ENCODE data around the gene CACNB4.

Gene CACNB4

GRCh38 chr2:151852260-151853069 is 246.4 kb downstream of the CACNB4 start:
- DNase-seq: no peak

GRCh38 chr2:151851761-151852160 is 247.1 kb downstream of the CACNB4 start:
- DNase-seq: no peak

- DNase-seq: no peak
Observed at GRCh38 chr2:151849413-151850010, 249.3 kb downstream of the CACNB4 start.

- DNase-seq: no peak
Observed at GRCh38 chr2:151845884-151846283, 253.0 kb downstream of the CACNB4 start.

- DNase-seq: no peak
Observed at GRCh38 chr2:151845481-151845880, 253.4 kb downstream of the CACNB4 start.

- DNase-seq: no peak
Observed at GRCh38 chr2:151844211-151844896, 254.5 kb downstream of the CACNB4 start.

GRCh38 chr2:151843691-151844061 is 255.2 kb downstream of the CACNB4 start:
- no peak for DNase-seq

- no peak for DNase-seq
Observed at GRCh38 chr2:151842830-151843690, 255.8 kb downstream of the CACNB4 start.

- DNase-seq: no peak
Observed at GRCh38 chr2:151841047-151841424, 257.8 kb downstream of the CACNB4 start.

GRCh38 chr2:151840216-151841046 is 258.4 kb downstream of the CACNB4 start:
- DNase-seq: no peak

- DNase-seq: no peak
Observed at GRCh38 chr2:151837926-151838325, 260.9 kb downstream of the CACNB4 start.

GRCh38 chr2:151833984-151834383 is 264.9 kb downstream of the CACNB4 start:
- no peak for DNase-seq

- no peak for DNase-seq
Observed at GRCh38 chr2:151830961-151831360, 267.9 kb downstream of the CACNB4 start.

GRCh38 chr2:151828890-151829324 is 269.9 kb downstream of the CACNB4 start:
- DNase-seq: no peak

- peak; percentile 97 for DNase-seq
Observed at GRCh38 chr2:151828143-151828889, 270.5 kb downstream of the CACNB4 start, which contains the start of gene ARL5A. ARL5A (minus strand) TSS chr2:151828421; CDS start chr2:151828176, 245 bp downstream.

- no peak for DNase-seq
Observed at GRCh38 chr2:151827564-151828142, 271.2 kb downstream of the CACNB4 start.

- no peak for DNase-seq
Observed at GRCh38 chr2:151826737-151827157, 272.1 kb downstream of the CACNB4 start.

- DNase-seq: no peak
Observed at GRCh38 chr2:151824886-151825285, 274.0 kb downstream of the CACNB4 start.

GRCh38 chr2:151823651-151824050 is 275.2 kb downstream of the CACNB4 start:
- no peak for DNase-seq

GRCh38 chr2:151819920-151820319 is 278.9 kb downstream of the CACNB4 start:
- no peak for DNase-seq

Measured in right kidney (tissue), 1 donor.